Naive thymus-derived CD4-positive, alpha-beta T cell (primary cell): ENCODE results near the gene MYO5A. TPM values are rescaled to one million over a fixed set of nuclear protein-coding genes. Genes with fewer than 3 reads are reported as not detected.
A peak's percentile ranks its signal among the peaks of the same experiment; 100 is the strongest.

ENCODE experiments used
- ATAC-seq: fragments of 150-1000 bp; cut with Tn5 transposase; 2 replicates; pipeline ENCODE4 v1.10.0; 2021; ENCODE audit warnings: mild to moderate bottlenecking, moderate library complexity
- CTCF ChIA-PET: fragments of 350-600 bp; sonication (Branson Sonifier 250); formaldehyde crosslinking; loops from one replicate; lab custom pipeline; 2021; ENCODE audit warnings: antibody characterized with exemption; lab: Charles Lee
- POLR2A ChIA-PET: fragments of 350-600 bp; sonication (Branson Sonifier 250); formaldehyde crosslinking; loops from one replicate; lab custom pipeline; 2021; ENCODE audit warnings: antibody characterized with exemption, inconsistent platforms; lab: Charles Lee
- DNase-seq, 9 donors: peaks; one replicate each; pipeline versions ENCODE4 v3.0.0 to v3.0.0-alpha.2; 2020 to 2022; ENCODE audit warnings: mixed read lengths in 1 of 9
- H3K27ac ChIP-seq: one replicate; pipeline ENCODE4 v1.7.0; 2013; ENCODE audit warnings: mild to moderate bottlenecking, low read depth, low read length, moderate library complexity
- H3K27me3 ChIP-seq, 2 donors: one replicate each; pipeline ENCODE4 v1.7.0; 2013; ENCODE audit warnings: low read length in 2 of 2, mild to moderate bottlenecking in 2 of 2, moderate library complexity in 2 of 2; ENCODE audit not compliant: control insufficient read depth in 2 of 2, insufficient read depth in 2 of 2
- H3K36me3 ChIP-seq, 3 experiments: 1 replicate in 2 of 3; 2 replicates in 1 of 3; pipeline ENCODE4 v1.7.0; 2013; ENCODE audit warnings: low read length in 3 of 3, mild to moderate bottlenecking in 3 of 3, moderate library complexity in 1 of 3; ENCODE audit not compliant: insufficient read depth in 3 of 3, control insufficient read depth in 2 of 3
- H3K4me1 ChIP-seq, 2 donors: one replicate each; pipeline ENCODE4 v1.7.0; 2013; ENCODE audit warnings: low read length in 2 of 2, mild to moderate bottlenecking in 2 of 2, moderate library complexity in 1 of 2; ENCODE audit not compliant: control insufficient read depth in 2 of 2, insufficient read depth in 2 of 2
- H3K4me3 ChIP-seq: 2 replicates; pipeline ENCODE4 v1.7.0; 2013; ENCODE audit warnings: mild to moderate bottlenecking, low read length
- H3K9me3 ChIP-seq, 3 experiments: 1 replicate in 2 of 3; 2 replicates in 1 of 3; pipeline ENCODE4 v1.7.0; 2013; ENCODE audit warnings: low read length in 3 of 3; ENCODE audit not compliant: control insufficient read depth in 2 of 3
- H3K27ac Mint-ChIP-seq, 9 donors: one replicate each; pipeline ENCODE4 v1.8.0; 2020 to 2022; ENCODE audit warnings: mixed read lengths in 9 of 9, mild to moderate bottlenecking in 8 of 9, moderate library complexity in 5 of 9, inconsistent platforms in 2 of 9
- H3K27me3 Mint-ChIP-seq, 5 donors: one replicate each; pipeline ENCODE4 v1.8.0; 2021 to 2022; ENCODE audit warnings: mixed read lengths in 5 of 5, mild to moderate bottlenecking in 1 of 5
- H3K36me3 Mint-ChIP-seq, 5 donors: one replicate each; pipeline ENCODE4 v1.8.0; 2020 to 2022; ENCODE audit warnings: mixed read lengths in 5 of 5, mild to moderate bottlenecking in 3 of 5, inconsistent platforms in 1 of 5
- H3K4me1 Mint-ChIP-seq, 7 donors: one replicate each; pipeline ENCODE4 v1.8.0; 2020 to 2022; ENCODE audit warnings: mixed read lengths in 7 of 7, mild to moderate bottlenecking in 3 of 7, inconsistent platforms in 1 of 7
- H3K4me3 Mint-ChIP-seq, 10 donors: one replicate each; pipeline ENCODE4 v1.8.0; 2020 to 2022; ENCODE audit warnings: mild to moderate bottlenecking in 10 of 10, mixed read lengths in 10 of 10, moderate library complexity in 6 of 10, inconsistent platforms in 2 of 10
- H3K9me3 Mint-ChIP-seq, 11 donors: one replicate each; pipeline ENCODE4 v1.8.0; 2020 to 2022; ENCODE audit warnings: mixed read lengths in 11 of 11, mild to moderate bottlenecking in 4 of 11, inconsistent platforms in 1 of 11, moderate library complexity in 1 of 11
- intact Hi-C, 2 donors: fragments of 100-400 bp; cut with micrococcal nuclease; formaldehyde crosslinking; loops; one replicate each; pipeline ENCODE4 v1.15.1; 2023
- polyA plus RNA-seq, 2 donors: library from polyadenylated mRNA; unstranded; fragments of 300-500 nt; fragmentation: Illumina TruSeq; gene quantifications; one replicate each; pipeline ENCODE4 v1.2.3, GENCODE V29; 2021
- total RNA-seq, 6 experiments: library from RNA in 5 of 6; stranded (reverse) in 5 of 6; gene quantifications; 1 replicate in 5 of 6; 2 replicates in 1 of 6; pipeline ENCODE4 v1.2.3 and lab custom pipeline; 2021 to 2026

MYO5A gene
- total and polyA plus RNA-seq, 7 experiments from 2014 or later, result 4.2 to 39.6 (median 20.8) TPM

- Mint-ChIP-seq H3K9me3 (no peaks in the 10 kb centered on the region), H3K27ac (peak overlapping the region; percentile 3 to 70 (median 31)), H3K36me3 (peaks cover 0 to 4% (median 0%) of the 10 kb centered on the region in 5 donors), H3K4me3 (peak overlapping the region in 9 of 10 donors; percentile 16 to 79 (median 62)), H3K27me3 (no peaks in the 10 kb centered on the region), H3K4me1 (peaks cover 14 to 52% (median 31%) of the 10 kb centered on the region in 7 donors)
- peak in 2 of 9 donors; percentile 11 to 15 for DNase-seq
- CTCF ChIA-PET, result no interaction called here
- H3K36me3 ChIP-seq, result no peaks in the 10 kb centered on the region
- no peak overlapping the region for H3K27ac ChIP-seq
- no peak overlapping the region for H3K4me3 ChIP-seq
- peaks cover 6 to 7% of the 10 kb centered on the region in 2 donors for H3K4me1 ChIP-seq
- no peaks in the 10 kb centered on the region for H3K9me3 ChIP-seq
- POLR2A ChIA-PET, result interaction anchor here (0.6 to 0.7 kb wide), 2 partner anchors 71 to 172 kb away, joined by 3 to 5 read pairs; no protein-coding TSS in a partner anchor
- no peaks in the 10 kb centered on the region for H3K27me3 ChIP-seq
- intact Hi-C loops, result loop anchor here in 1 of 2 donors (2.0 kb wide), 1 partner anchor 13 kb away; no protein-coding TSS in a partner anchor
- peak; percentile 63 for ATAC-seq
Observed at GRCh38 chr15:52503788-52504496, 24.7 kb downstream of the MYO5A start.

GRCh38 chr15:52502608-52503007 lies 26.1 kb downstream of the MYO5A start:
- intact Hi-C loops, result no loop called here
- H3K27me3 ChIP-seq, result no peaks in the 10 kb centered on the region
- H3K27ac ChIP-seq, result no peak overlapping the region
- Mint-ChIP-seq H3K36me3 (peaks cover 0 to 4% (median 0%) of the 10 kb centered on the region in 5 donors), H3K9me3 (no peaks in the 10 kb centered on the region), H3K27me3 (no peaks in the 10 kb centered on the region), H3K27ac (peak overlapping the region in 1 of 9 donors; percentile 46), H3K4me1 (peaks cover 14 to 46% (median 28%) of the 10 kb centered on the region in 7 donors), H3K4me3 (peak overlapping the region in 2 of 10 donors; percentile 12 to 41)
- peaks cover 6 to 7% of the 10 kb centered on the region in 2 donors for H3K4me1 ChIP-seq
- no peaks in the 10 kb centered on the region for H3K9me3 ChIP-seq
- ChIA-PET CTCF (no interaction called here), POLR2A (no interaction called here)
- H3K4me3 ChIP-seq, result no peak overlapping the region
- H3K36me3 ChIP-seq, result no peaks in the 10 kb centered on the region
- no peak for ATAC-seq
- no peak for DNase-seq

DNA sequence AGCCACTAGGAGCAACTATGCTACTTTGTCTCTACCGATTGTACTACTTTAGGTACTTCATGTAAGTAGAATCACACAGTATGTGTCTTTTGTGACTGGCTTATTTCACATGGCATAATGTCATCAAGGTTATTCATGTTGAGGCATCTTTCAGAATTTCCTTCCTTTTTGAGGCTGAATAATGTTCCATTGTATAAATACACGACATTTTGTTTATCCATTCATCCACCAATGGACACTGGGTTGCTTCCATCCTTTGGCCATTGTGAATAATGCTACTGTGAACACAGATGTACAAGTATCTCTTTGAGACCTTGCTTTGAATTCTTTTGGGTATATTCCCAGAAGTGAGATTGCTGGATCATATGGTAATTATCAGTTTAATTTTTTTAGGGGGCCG lies 29.2 kb downstream of the MYO5A start:
- Histone ChIP-seq H3K27ac (no peak overlapping the region), H3K4me3 (no peak overlapping the region), H3K9me3 (no peaks in the 10 kb centered on the region), H3K4me1 (peaks cover 6 to 7% of the 10 kb centered on the region in 2 donors), H3K27me3 (no peaks in the 10 kb centered on the region), H3K36me3 (no peaks in the 10 kb centered on the region)
- DNase-seq, result no peak
- no peak overlapping the region for H3K27ac Mint-ChIP-seq
- ATAC-seq, result no peak
- H3K9me3 Mint-ChIP-seq, result no peaks in the 10 kb centered on the region
- H3K27me3 Mint-ChIP-seq, result no peaks in the 10 kb centered on the region
- ChIA-PET CTCF (no interaction called here), POLR2A (no interaction called here)
- no peak overlapping the region for H3K4me3 Mint-ChIP-seq
- H3K4me1 Mint-ChIP-seq, result peaks cover 20 to 40% (median 23%) of the 10 kb centered on the region in 7 donors
- intact Hi-C loops, result loop anchor here in 1 of 2 donors (2.0 kb wide), 1 partner anchor 17 kb away; no protein-coding TSS in a partner anchor
- peaks cover 0 to 4% (median 0%) of the 10 kb centered on the region in 5 donors for H3K36me3 Mint-ChIP-seq

- H3K27me3 ChIP-seq, result no peaks in the 10 kb centered on the region
- no peaks in the 10 kb centered on the region for H3K27me3 Mint-ChIP-seq
- H3K4me3 Mint-ChIP-seq, result no peak overlapping the region
- ATAC-seq, result no peak
- H3K9me3 Mint-ChIP-seq, result no peaks in the 10 kb centered on the region
- ChIA-PET CTCF (interaction anchor here (0.7 kb wide), 1 partner anchor 67 kb away, joined by 3 read pairs; no protein-coding TSS in a partner anchor), POLR2A (interaction anchor here (0.6 to 0.9 kb wide), 2 partner anchors 10 to 29 kb away, joined by 3 read pairs; partner anchors contain the start of gene MYO5A)
- H3K4me3 ChIP-seq, result no peak overlapping the region
- H3K27ac ChIP-seq, result no peak overlapping the region
- no peaks in the 10 kb centered on the region for H3K4me1 ChIP-seq
- H3K36me3 ChIP-seq, result no peaks in the 10 kb centered on the region
- no peak for DNase-seq
- H3K27ac Mint-ChIP-seq, result peak overlapping the region in 1 of 9 donors; percentile 12
- H3K4me1 Mint-ChIP-seq, result peaks cover 12 to 36% (median 17%) of the 10 kb centered on the region in 7 donors
- H3K36me3 Mint-ChIP-seq, result peaks cover 0 to 4% (median 0%) of the 10 kb centered on the region in 5 donors
- H3K9me3 ChIP-seq, result no peaks in the 10 kb centered on the region
- intact Hi-C loops, result loop anchor here in 1 of 2 donors (2.0 kb wide), 1 partner anchor 16 kb away; no protein-coding TSS in a partner anchor
Observed at GRCh38 chr15:52498706-52499105, 30.0 kb downstream of the MYO5A start.

GRCh38 chr15:52496776-52497470 lies 31.8 kb downstream of the MYO5A start:
- Mint-ChIP-seq H3K4me1 (peaks cover 8 to 40% (median 14%) of the 10 kb centered on the region in 7 donors), H3K4me3 (no peak overlapping the region), H3K27ac (no peak overlapping the region), H3K27me3 (no peaks in the 10 kb centered on the region), H3K36me3 (peaks cover 0 to 2% (median 0%) of the 10 kb centered on the region in 5 donors), H3K9me3 (no peaks in the 10 kb centered on the region)
- Histone ChIP-seq H3K9me3 (no peaks in the 10 kb centered on the region), H3K36me3 (no peaks in the 10 kb centered on the region), H3K4me1 (no peaks in the 10 kb centered on the region), H3K4me3 (no peak overlapping the region), H3K27me3 (no peaks in the 10 kb centered on the region), H3K27ac (no peak overlapping the region)
- DNase-seq (peak in 1 of 9 donors; percentile 25), ATAC-seq (peak; percentile 50)
- CTCF ChIA-PET, result no interaction called here
- intact Hi-C loops, result no loop called here
- POLR2A ChIA-PET, result interaction anchor here (1.5 kb wide), 1 partner anchor 16 kb away, joined by 3 read pairs; no protein-coding TSS in a partner anchor

- CTCF ChIA-PET, result interaction anchor here (0.5 kb wide), 1 partner anchor 12 kb away, joined by 4 read pairs; no protein-coding TSS in a partner anchor
- no peaks in the 10 kb centered on the region for H3K9me3 ChIP-seq
- Mint-ChIP-seq H3K27ac (peak overlapping the region in 1 of 9 donors; percentile 2), H3K4me3 (no peak overlapping the region), H3K4me1 (peaks cover 8 to 44% (median 20%) of the 10 kb centered on the region in 7 donors), H3K36me3 (peaks cover 0 to 2% (median 0%) of the 10 kb centered on the region in 5 donors), H3K27me3 (no peaks in the 10 kb centered on the region), H3K9me3 (no peaks in the 10 kb centered on the region)
- ATAC-seq, result no peak
- intact Hi-C loops, result no loop called here
- H3K4me1 ChIP-seq, result no peaks in the 10 kb centered on the region
- DNase-seq, result no peak
- no peaks in the 10 kb centered on the region for H3K36me3 ChIP-seq
- no peak overlapping the region for H3K4me3 ChIP-seq
- no peaks in the 10 kb centered on the region for H3K27me3 ChIP-seq
- POLR2A ChIA-PET, result interaction anchor here (0.9 to 1.5 kb wide), 2 partner anchors 16 to 118 kb away, joined by 3 to 4 read pairs; no protein-coding TSS in a partner anchor
- no peak overlapping the region for H3K27ac ChIP-seq
Observed at GRCh38 chr15:52496175-52496574, 32.5 kb downstream of the MYO5A start.
